Sigmoid colon (tissue), 7 donors: ENCODE data around the gene KRTAP12-3. TPM values are rescaled to one million over a fixed set of nuclear protein-coding genes. Genes with fewer than 3 reads are reported as not detected.
"Not testable (repeated sequence)": the region's sequence is repeated elsewhere in the genome, so short reads cannot be mapped to it uniquely, and the experiment has no call there.

ENCODE experiments used
- DNase-seq: peaks from one replicate; pipeline ENCODE4 v3.0.0-alpha.2; 2019
- H3K27ac ChIP-seq, 4 donors: fragments of 200-600 bp; sonication (generic); one replicate each; pipeline ENCODE4 v1.5.1; 2016 to 2019; ENCODE audit warnings: mild to moderate bottlenecking in 1 of 4
- H3K27me3 ChIP-seq, 3 donors: fragments of 200-600 bp; sonication (generic); one replicate each; pipeline ENCODE4 v1.5.1; 2019; ENCODE audit warnings: mild to moderate bottlenecking in 1 of 3
- H3K36me3 ChIP-seq, 4 donors: fragments of 200-600 bp; sonication (generic); one replicate each; pipeline ENCODE4 v1.5.1; 2016 to 2019
- H3K4me1 ChIP-seq, 4 donors: fragments of 200-600 bp; sonication (generic); one replicate each; pipeline ENCODE4 v1.5.1; 2017 to 2019
- H3K4me3 ChIP-seq, 4 donors: fragments of 200-600 bp; sonication (generic); one replicate each; pipeline ENCODE4 v1.5.1; 2017 to 2019; ENCODE audit warnings: mild to moderate bottlenecking in 2 of 4, moderate library complexity in 1 of 4
- H3K9me3 ChIP-seq, 4 donors: fragments of 200-600 bp in 3 of 4; sonication (generic) in 3 of 4; one replicate each; pipeline versions ENCODE4 v1.5.1 to v1.6.1; 2013 to 2019
- CTCF ChIP-seq, 4 experiments: fragments of 450-650 bp in 3 of 4; fragments of 200-600 bp in 1 of 4; IDR thresholded peaks; one replicate each; pipeline ENCODE4 v1.5.1; 2016 to 2019; ENCODE audit warnings: antibody characterized with exemption in 4 of 4, mild to moderate bottlenecking in 3 of 4, moderate library complexity in 2 of 4
- EP300 ChIP-seq, 4 donors: sonication (generic); formaldehyde crosslinking; IDR thresholded peaks; one replicate each; pipeline ENCODE4 v1.6.1; 2017; ENCODE audit warnings: antibody characterized with exemption in 4 of 4
- POLR2A ChIP-seq, 2 donors: fragments of 450-650 bp; IDR thresholded peaks; one replicate each; pipeline ENCODE4 v1.6.1; 2016; ENCODE audit warnings: antibody characterized with exemption in 2 of 2, mild to moderate bottlenecking in 2 of 2, moderate library complexity in 2 of 2
- POLR2AphosphoS5 ChIP-seq, 4 donors: sonication (generic); formaldehyde crosslinking; IDR thresholded peaks; one replicate each; pipeline ENCODE4 v1.6.1; 2017; ENCODE audit warnings: antibody characterized with exemption in 4 of 4
- WGBS, 2 donors: extraction: QIAGEN DNeasy Blood & Tissue Kit; methylation state at CpG; one replicate each; pipeline ENCODE4 v1.1.7; 2013; 5-methylcytosine and 5-hydroxymethylcytosine counted together
- intact Hi-C: fragments of 100-400 bp; cut with DNase I; formaldehyde crosslinking; loops from one replicate; pipeline ENCODE4 v1.15.1; 2023
- polyA plus RNA-seq, 3 donors: library from polyadenylated mRNA; stranded (reverse); fragments of 200-250 nt; gene quantifications; one replicate each; pipeline ENCODE4 v1.2.3, GENCODE V29; 2013
- total RNA-seq, 4 donors: library from RNA; depleted of rRNA; stranded (reverse); fragments of >200 nt; gene quantifications; one replicate each; pipeline ENCODE4 v1.1.0, GENCODE V29; 2016
- donor health status: healthy with polysubstance abuse.
- donor health status: Bipolar disorder and iron deficiency.
- donor health status: healthy.

Gene KRTAP12-3
- total and polyA plus RNA-seq, 7 donors = not detected

GRCh38 chr21:44684077-44684476 is 26.3 kb downstream of the KRTAP12-3 start:
- Histone ChIP-seq H3K9me3 (no peaks in the 10 kb centered on the region), H3K4me1 (no peaks in the 10 kb centered on the region), H3K27ac (no peak overlapping the region), H3K36me3 (no peaks in the 10 kb centered on the region), H3K27me3 (peaks cover 0 to 37% (median 8%) of the 10 kb centered on the region in 3 donors), H3K4me3 (no peak overlapping the region)
- WGBS, 2 donors = 64 to 81% methylated on average over 7 of the region's 7 CpGs
- intact Hi-C loops = no loop called here
- TF ChIP-seq EP300 (IDR thresholded peaks at IDR 0.05) (no peak), CTCF (IDR thresholded peaks at IDR 0.05) (no peak), POLR2AphosphoS5 (IDR thresholded peaks at IDR 0.05) (no peak), POLR2A (IDR thresholded peaks at IDR 0.05) (no peak)
- no peak for DNase-seq

- H3K4me1 ChIP-seq = no peaks in the 10 kb centered on the region
- 49 to 76% methylated on average over 6 of the region's 6 CpGs for WGBS, 2 donors
- H3K36me3 ChIP-seq = no peaks in the 10 kb centered on the region
- H3K9me3 ChIP-seq = no peaks in the 10 kb centered on the region
- H3K27me3 ChIP-seq = peaks cover 0 to 37% (median 8%) of the 10 kb centered on the region in 3 donors
- H3K27ac ChIP-seq = no peak overlapping the region
- no peak overlapping the region for H3K4me3 ChIP-seq
- DNase-seq = no peak
- intact Hi-C loops = no loop called here
- TF ChIP-seq EP300 (IDR thresholded peaks at IDR 0.05) = no peak
- TF ChIP-seq POLR2AphosphoS5 (IDR thresholded peaks at IDR 0.05) = no peak
- no peak for TF ChIP-seq CTCF (IDR thresholded peaks at IDR 0.05)
- no peak for TF ChIP-seq POLR2A (IDR thresholded peaks at IDR 0.05)
These were observed 26.8 kb downstream of the KRTAP12-3 start for GRCh38 chr21:44684483-44684882.

- intact Hi-C loops, DNase-seq: not testable (repeated sequence)
These were observed 27.3 kb downstream of the KRTAP12-3 start for GRCh38 chr21:44685050-44685449.

GRCh38 chr21:44686000-44686781 is 28.5 kb downstream of the KRTAP12-3 start:
- intact Hi-C loops = no loop called here
- Histone ChIP-seq H3K4me3 (no peak overlapping the region), H3K36me3 (no peaks in the 10 kb centered on the region), H3K27ac (no peak overlapping the region), H3K4me1 (no peaks in the 10 kb centered on the region), H3K9me3 (no peaks in the 10 kb centered on the region), H3K27me3 (peaks cover 0 to 31% (median 8%) of the 10 kb centered on the region in 3 donors)
- 31 to 46% methylated on average over 14 of the region's 14 CpGs for WGBS, 2 donors
- TF ChIP-seq EP300 (IDR thresholded peaks at IDR 0.05) = no peak
- no peak for TF ChIP-seq POLR2A (IDR thresholded peaks at IDR 0.05)
- no peak for TF ChIP-seq CTCF (IDR thresholded peaks at IDR 0.05)
- TF ChIP-seq POLR2AphosphoS5 (IDR thresholded peaks at IDR 0.05) = no peak
- no peak for DNase-seq

More at GRCh38 chr21:44685050-44685449, 27.3 kb downstream of the KRTAP12-3 start:
- peaks cover 0 to 37% (median 8%) of the 10 kb centered on the region in 3 donors for H3K27me3 ChIP-seq
- H3K36me3 ChIP-seq, H3K9me3 ChIP-seq, H3K27ac ChIP-seq, H3K4me1 ChIP-seq, H3K4me3 ChIP-seq: not testable (repeated sequence)
- WGBS, 2 donors = 72 to 91% methylated on average over 6 of the region's 6 CpGs

GRCh38 chr21:44686843-44687561 is 29.3 kb downstream of the KRTAP12-3 start:
- 70 to 78% methylated on average over 25 of the region's 25 CpGs for WGBS, 2 donors
- H3K36me3 ChIP-seq = no peaks in the 10 kb centered on the region
- H3K27me3 ChIP-seq = peaks cover 0 to 31% (median 8%) of the 10 kb centered on the region in 3 donors
- no peak for DNase-seq
- TF ChIP-seq POLR2A (IDR thresholded peaks at IDR 0.05) (no peak), CTCF (IDR thresholded peaks at IDR 0.05) (no peak), POLR2AphosphoS5 (IDR thresholded peaks at IDR 0.05) (no peak), EP300 (IDR thresholded peaks at IDR 0.05) (no peak)
- no peak overlapping the region for H3K4me3 ChIP-seq
- intact Hi-C loops = no loop called here
- no peaks in the 10 kb centered on the region for H3K9me3 ChIP-seq
- H3K27ac ChIP-seq = no peak overlapping the region
- no peaks in the 10 kb centered on the region for H3K4me1 ChIP-seq
